ENCODE results near the gene HNMT. TPM values are rescaled to one million over a fixed set of nuclear protein-coding genes. Genes with fewer than 3 reads are reported as not detected.
A peak's percentile ranks its signal among the peaks of the same experiment; 100 is the strongest.

The HNMT gene
- total and polyA plus RNA-seq, 2 of the 13 experiments (the other 11 are each of a cell fraction or from before 2014, with no cell fraction given): 279 to 309 TPM

DNA sequence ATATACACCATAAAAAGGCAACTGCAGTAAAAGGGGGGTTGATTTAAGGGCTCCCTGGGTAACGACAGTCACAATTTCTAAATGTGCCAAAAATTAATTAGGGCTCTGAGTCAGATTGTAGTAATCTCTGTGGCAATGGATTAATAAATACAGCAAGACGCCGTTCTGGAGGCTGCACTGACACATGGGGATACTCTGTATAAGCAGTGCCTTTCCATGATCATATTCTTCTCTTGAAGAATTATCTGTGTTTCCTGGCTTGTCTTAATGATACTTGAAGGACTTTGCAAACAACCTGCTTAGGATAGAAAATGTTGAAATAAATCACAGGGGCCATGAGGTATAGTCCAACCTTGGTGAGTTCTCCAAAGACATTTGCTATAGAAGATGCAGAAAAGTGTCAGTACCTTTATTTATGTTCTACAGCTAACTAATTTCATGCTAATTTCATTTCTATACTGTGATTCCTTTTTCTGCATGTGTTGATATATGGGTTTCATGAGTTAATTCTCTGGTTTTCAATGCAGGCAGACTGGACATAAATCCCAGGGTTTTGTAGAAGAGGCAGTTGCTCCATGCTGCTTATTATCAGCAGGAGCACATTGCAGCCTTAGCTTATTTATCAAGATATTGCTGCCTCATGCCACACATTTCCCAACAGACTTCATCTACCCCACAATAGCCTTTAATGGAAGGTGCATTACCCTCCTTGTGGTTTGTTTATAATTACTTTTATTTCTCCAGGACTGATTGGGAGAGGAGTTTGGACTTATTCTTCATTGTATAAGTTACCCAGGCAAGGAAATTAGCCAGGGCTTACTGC is 54.8 kb downstream of the HNMT start:
- Histone ChIP-seq H4K20me1 (ENCODE audit: insufficient read depth, low read length) (no peaks in the 10 kb centered on the region), H3K9me3 (ENCODE audit: low read length) (no peaks in the 10 kb centered on the region), H3K4me3 (replicated peaks in 1 of 3; ENCODE audit: insufficient read depth in 1 of 3, low read depth in 2 of 3, low read length in 3 of 3) (no peak overlapping the region), H3K36me3 (replicated peaks in 1 of 2; ENCODE audit: control insufficient read depth in 1 of 2, insufficient read depth in 2 of 2, low read length in 2 of 2) (peaks cover 0 to 2% of the 10 kb centered on the region in 2 experiments; a peak in 2 of 5 replicates), H3K27ac (ENCODE audit: extremely low read length, insufficient read depth, low read length) (no peak overlapping the region), H3K79me2 (ENCODE audit: insufficient read depth, low read length) (no peaks in the 10 kb centered on the region), H2AFZ (ENCODE audit: low read length) (no peak overlapping the region), H3K27me3 (ENCODE audit: control insufficient read depth in 1 of 2, insufficient read depth in 2 of 2, low read length in 2 of 2) (no peaks in the 10 kb centered on the region), H3K4me2 (ENCODE audit: low read depth, low read length) (no peak overlapping the region), H3K4me1 (ENCODE audit: insufficient read depth, low read length) (no peaks in the 10 kb centered on the region), H3K9ac (ENCODE audit: insufficient read depth, low read depth, low read length) (no peak overlapping the region)
- TF ChIP-seq, protein P1, sequence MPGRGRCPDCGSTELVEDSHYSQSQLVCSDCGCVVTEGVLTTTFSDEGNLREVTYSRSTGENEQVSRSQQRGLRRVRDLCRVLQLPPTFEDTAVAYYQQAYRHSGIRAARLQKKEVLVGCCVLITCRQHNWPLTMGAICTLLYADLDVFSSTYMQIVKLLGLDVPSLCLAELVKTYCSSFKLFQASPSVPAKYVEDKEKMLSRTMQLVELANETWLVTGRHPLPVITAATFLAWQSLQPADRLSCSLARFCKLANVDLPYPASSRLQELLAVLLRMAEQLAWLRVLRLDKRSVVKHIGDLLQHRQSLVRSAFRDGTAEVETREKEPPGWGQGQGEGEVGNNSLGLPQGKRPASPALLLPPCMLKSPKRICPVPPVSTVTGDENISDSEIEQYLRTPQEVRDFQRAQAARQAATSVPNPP (CRISPR knock-in tag; IDR thresholded peaks at IDR 0.05): no peak
- no peak for TF ChIP-seq NFATC3 (CRISPR knock-in tag; IDR thresholded peaks at IDR 0.05)
- no peak for TF ChIP-seq TGIF2 (CRISPR knock-in tag; IDR thresholded peaks at IDR 0.05)
- TF ChIP-seq, protein P2, sequence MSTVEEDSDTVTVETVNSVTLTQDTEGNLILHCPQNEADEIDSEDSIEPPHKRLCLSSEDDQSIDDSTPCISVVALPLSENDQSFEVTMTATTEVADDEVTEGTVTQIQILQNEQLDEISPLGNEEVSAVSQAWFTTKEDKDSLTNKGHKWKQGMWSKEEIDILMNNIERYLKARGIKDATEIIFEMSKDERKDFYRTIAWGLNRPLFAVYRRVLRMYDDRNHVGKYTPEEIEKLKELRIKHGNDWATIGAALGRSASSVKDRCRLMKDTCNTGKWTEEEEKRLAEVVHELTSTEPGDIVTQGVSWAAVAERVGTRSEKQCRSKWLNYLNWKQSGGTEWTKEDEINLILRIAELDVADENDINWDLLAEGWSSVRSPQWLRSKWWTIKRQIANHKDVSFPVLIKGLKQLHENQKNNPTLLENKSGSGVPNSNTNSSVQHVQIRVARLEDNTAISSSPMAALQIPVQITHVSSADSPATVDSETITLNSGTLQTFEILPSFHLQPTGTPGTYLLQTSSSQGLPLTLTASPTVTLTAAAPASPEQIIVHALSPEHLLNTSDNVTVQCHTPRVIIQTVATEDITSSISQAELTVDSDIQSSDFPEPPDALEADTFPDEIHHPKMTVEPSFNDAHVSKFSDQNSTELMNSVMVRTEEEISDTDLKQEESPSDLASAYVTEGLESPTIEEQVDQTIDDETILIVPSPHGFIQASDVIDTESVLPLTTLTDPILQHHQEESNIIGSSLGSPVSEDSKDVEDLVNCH (CRISPR knock-in tag; IDR thresholded peaks at IDR 0.05): no peak
- TF ChIP-seq, protein P3, sequence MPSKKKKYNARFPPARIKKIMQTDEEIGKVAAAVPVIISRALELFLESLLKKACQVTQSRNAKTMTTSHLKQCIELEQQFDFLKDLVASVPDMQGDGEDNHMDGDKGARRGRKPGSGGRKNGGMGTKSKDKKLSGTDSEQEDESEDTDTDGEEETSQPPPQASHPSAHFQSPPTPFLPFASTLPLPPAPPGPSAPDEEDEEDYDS (CRISPR knock-in tag; IDR thresholded peaks at IDR 0.05): no peak
- TF ChIP-seq SMAD1 (CRISPR knock-in tag; IDR thresholded peaks at IDR 0.05; ENCODE audit: borderline replicate concordance, low read depth): no peak
- TF ChIP-seq ZFP41 (CRISPR knock-in tag; IDR thresholded peaks at IDR 0.05; ENCODE audit: borderline replicate concordance): no peak
- no peak for TF ChIP-seq ZNF572 (CRISPR knock-in tag; IDR thresholded peaks at IDR 0.05)
- no peak for TF ChIP-seq POLR2G (IDR thresholded peaks at IDR 0.05; ENCODE audit: low read depth, low read length)
- TF ChIP-seq TAF15 (IDR thresholded peaks at IDR 0.05; ENCODE audit: low read depth, low read length, poor library complexity, severe bottlenecking): no peak
- TF ChIP-seq ZNF12 (CRISPR knock-in tag; IDR thresholded peaks at IDR 0.05): no peak
- TF ChIP-seq, protein P4, sequence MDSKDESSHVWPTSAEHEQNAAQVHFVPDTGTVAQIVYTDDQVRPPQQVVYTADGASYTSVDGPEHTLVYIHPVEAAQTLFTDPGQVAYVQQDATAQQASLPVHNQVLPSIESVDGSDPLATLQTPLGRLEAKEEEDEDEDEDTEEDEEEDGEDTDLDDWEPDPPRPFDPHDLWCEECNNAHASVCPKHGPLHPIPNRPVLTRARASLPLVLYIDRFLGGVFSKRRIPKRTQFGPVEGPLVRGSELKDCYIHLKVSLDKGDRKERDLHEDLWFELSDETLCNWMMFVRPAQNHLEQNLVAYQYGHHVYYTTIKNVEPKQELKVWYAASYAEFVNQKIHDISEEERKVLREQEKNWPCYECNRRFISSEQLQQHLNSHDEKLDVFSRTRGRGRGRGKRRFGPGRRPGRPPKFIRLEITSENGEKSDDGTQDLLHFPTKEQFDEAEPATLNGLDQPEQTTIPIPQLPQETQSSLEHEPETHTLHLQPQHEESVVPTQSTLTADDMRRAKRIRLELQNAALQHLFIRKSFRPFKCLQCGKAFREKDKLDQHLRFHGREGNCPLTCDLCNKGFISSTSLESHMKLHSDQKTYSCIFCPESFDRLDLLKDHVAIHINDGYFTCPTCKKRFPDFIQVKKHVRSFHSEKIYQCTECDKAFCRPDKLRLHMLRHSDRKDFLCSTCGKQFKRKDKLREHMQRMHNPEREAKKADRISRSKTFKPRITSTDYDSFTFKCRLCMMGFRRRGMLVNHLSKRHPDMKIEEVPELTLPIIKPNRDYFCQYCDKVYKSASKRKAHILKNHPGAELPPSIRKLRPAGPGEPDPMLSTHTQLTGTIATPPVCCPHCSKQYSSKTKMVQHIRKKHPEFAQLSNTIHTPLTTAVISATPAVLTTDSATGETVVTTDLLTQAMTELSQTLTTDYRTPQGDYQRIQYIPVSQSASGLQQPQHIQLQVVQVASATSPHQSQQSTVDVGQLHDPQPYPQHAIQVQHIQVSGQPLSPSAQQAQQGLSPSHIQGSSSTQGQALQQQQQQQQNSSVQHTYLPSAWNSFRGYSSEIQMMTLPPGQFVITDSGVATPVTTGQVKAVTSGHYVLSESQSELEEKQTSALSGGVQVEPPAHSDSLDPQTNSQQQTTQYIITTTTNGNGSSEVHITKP (CRISPR knock-in tag; IDR thresholded peaks at IDR 0.05; ENCODE audit: low read depth): no peak
- no peak for TF ChIP-seq NR2F1 (CRISPR knock-in tag; IDR thresholded peaks at IDR 0.05)
- no peak for TF ChIP-seq ZNF335 (CRISPR knock-in tag; IDR thresholded peaks at IDR 0.05)
- TF ChIP-seq SIN3B (IDR thresholded peaks at IDR 0.05; ENCODE audit: low read length): no peak
- TF ChIP-seq ZNF883 (CRISPR knock-in tag; IDR thresholded peaks at IDR 0.05; ENCODE audit: not compliant biosample characterization): no peak
- in situ Hi-C loops (cut with HindIII; ENCODE audit: extremely low pct_ligation_motif_present, low pct_unique_long_range_greater_than_20kb) (no loop called here), intact Hi-C loops (cut with micrococcal nuclease; ENCODE audit: unreplicated experiment) (loop anchor here (5.0 kb wide), 1 partner anchor 63 kb away; no protein-coding TSS in a partner anchor)
- ATAC-seq (peak; percentile 12), DNase-seq (ENCODE audit: low spot score) (no peak), FAIRE-seq (no peak)
- CTCF ChIA-PET (ENCODE audit: low intra/inter-chr PET ratio, low total read pairs): no interaction called here
- BruUV-seq (replicated peaks): no TSS peak
- POLR2A ChIA-PET: interaction anchor here (1.3 to 2.5 kb wide), 3 partner anchors 13 to 55 kb away, joined by 3 to 10 read pairs (median 4); partner anchors contain the start of gene HNMT
- WGBS (ENCODE audit: low lambda C conversion rate): 88% methylated on average over 3 of the region's 3 CpGs

All from HepG2 (cell line).